Measurements from ENCODE around the gene PPP1R15A.
"Not testable (repeated sequence)": the region's sequence is repeated elsewhere in the genome, so short reads cannot be mapped to it uniquely, and the experiment has no call there.

Gene PPP1R15A

GRCh38 chr19:48915757-48916156, 43.5 kb downstream of the PPP1R15A start:
- no peak for DNase-seq

GRCh38 chr19:48918071-48918470, 45.9 kb downstream of the PPP1R15A start:
- no peak for DNase-seq

GRCh38 chr19:48918801-48919247, 46.6 kb downstream of the PPP1R15A start:
- no peak for DNase-seq

- not testable (repeated sequence) for DNase-seq
Measured at GRCh38 chr19:48919271-48919670, 47.0 kb downstream of the PPP1R15A start.

- no peak for DNase-seq
Measured at GRCh38 chr19:48920949-48921348, 48.7 kb downstream of the PPP1R15A start.

- DNase-seq = no peak
Measured at GRCh38 chr19:48921721-48922500, 49.7 kb downstream of the PPP1R15A start.

- no peak for DNase-seq
Measured at GRCh38 chr19:48922548-48923490, 50.6 kb downstream of the PPP1R15A start.

GRCh38 chr19:48925240-48925843, 53.1 kb downstream of the PPP1R15A start:
- DNase-seq = no peak

Data from activated CD4-positive, CD25-positive, alpha-beta regulatory T cell treated with anti-CD3 and anti-CD28 coated beads, Interleukin-2, amount 50 U/mL, for 72 hours (primary cell).